ENCODE data around the gene RRP36. TPM values are rescaled to one million over a fixed set of nuclear protein-coding genes. Genes with fewer than 3 reads are reported as not detected.

Gene RRP36
- total and polyA plus RNA-seq, 2 of the 8 experiments (the other 6 are each of a cell fraction or from before 2014, with no cell fraction given): 33.9 to 92.3 TPM

GRCh38 chr6:43037197-43037596, 15.8 kb downstream of the RRP36 start:
- WGBS, 2 experiments (ENCODE audit: extremely low coverage in 1 of 2, insufficient coverage in 1 of 2, insufficient read length in 1 of 2, insufficient replicate concordance in 2 of 2, low coverage in 1 of 2, low lambda C conversion rate in 2 of 2, missing lambda C conversion rate in 1 of 2): 94% methylated on average over 5 of the region's 5 CpGs; no CpG with 5 or more reads in 1 of the 2 experiments
- no peak overlapping the region for H4K5ac ChIP-seq (ENCODE audit: insufficient read length, low read depth, low read length)
- H3K36me3 ChIP-seq (ENCODE audit: control insufficient read depth in 2 of 4, insufficient read depth in 4 of 4, low read length in 3 of 4): peaks cover 2 to 26% (median 13%) of the 10 kb centered on the region in 4 experiments; a peak in 4 of 8 replicates
- H3K4me3 ChIP-seq (ENCODE audit: extremely low read depth in 1 of 4, insufficient read depth in 2 of 4, low read depth in 3 of 4, low read length in 4 of 4): no peak overlapping the region
- no peaks in the 10 kb centered on the region for H3K9me3 ChIP-seq (ENCODE audit: insufficient read depth in 2 of 2, low read depth in 1 of 2, low read length in 1 of 2)
- H2BK5ac ChIP-seq (ENCODE audit: low read depth, low read length): no peak overlapping the region
- H3K9ac ChIP-seq (replicated peaks in 1 of 4; ENCODE audit: extremely low read depth in 1 of 4, low read depth in 3 of 4, low read length in 3 of 4): no peak overlapping the region
- H4K20me1 ChIP-seq (replicated peaks in 1 of 2; ENCODE audit: control insufficient read depth in 1 of 2, insufficient read depth in 2 of 2, low read length in 2 of 2): peaks cover 2 to 18% of the 10 kb centered on the region in 2 experiments
- no peaks in the 10 kb centered on the region for H3K79me2 ChIP-seq (ENCODE audit: control insufficient read depth in 1 of 2, insufficient read depth in 2 of 2, low read length in 2 of 2)
- H3K79me1 ChIP-seq (ENCODE audit: low read depth, low read length): no peaks in the 10 kb centered on the region
- H2BK15ac ChIP-seq (ENCODE audit: low read length): no peak overlapping the region
- H3K27ac ChIP-seq (ENCODE audit: low read depth, low read length): no peak overlapping the region
- ChIA-PET CTCF (ENCODE audit: partially characterized antibody) (interaction anchor here (0.8 to 1.5 kb wide), 5 partner anchors 16 to 107 kb away, joined by 3 to 4 read pairs (median 4); partner anchors contain the start of gene RRP36), POLR2A (ENCODE audit: partially characterized antibody) (interaction anchor here (0.6 to 29.7 kb wide), 4 partner anchors 5 to 358 kb away, joined by 3 to 584 read pairs (median 294); partner anchors contain the start of genes CUL7, KLHDC3, MEA1 and RRP36)
- no peak overlapping the region for H3K23ac ChIP-seq (ENCODE audit: insufficient read length)
- H4K91ac ChIP-seq (replicated peaks; ENCODE audit: insufficient read length, low read length): no peak overlapping the region
- no peak overlapping the region for H3K56ac ChIP-seq (replicated peaks; ENCODE audit: insufficient read length, low read depth, low read length)
- H3K18ac ChIP-seq (ENCODE audit: extremely low read depth, low read length): no peak overlapping the region
- no peak overlapping the region for H2BK120ac ChIP-seq (replicated peaks; ENCODE audit: low read depth, low read length)
- no peaks in the 10 kb centered on the region for H3K27me3 ChIP-seq (replicated peaks in 1 of 4; ENCODE audit: control insufficient read depth in 3 of 4, extremely low read depth in 1 of 4, insufficient read depth in 3 of 4, low read length in 3 of 4)
- no peak overlapping the region for H2AK5ac ChIP-seq (ENCODE audit: low read depth, low read length)
- H3K4me2 ChIP-seq (ENCODE audit: insufficient read depth in 1 of 2, low read depth in 2 of 2, low read length in 2 of 2): no peak overlapping the region
- H4K8ac ChIP-seq (ENCODE audit: extremely low read depth, insufficient read depth, low read length): no peak overlapping the region
- FAIRE-seq: no peak
- H2BK20ac ChIP-seq (ENCODE audit: low read length): no peak overlapping the region
- no peak overlapping the region for H2AFZ ChIP-seq (ENCODE audit: low read length)
- no peak for DNase-seq (ENCODE audit: low read depth in 1 of 2, low spot score in 2 of 2)
- no peak overlapping the region for H2BK12ac ChIP-seq (ENCODE audit: low read depth, low read length)
- no peaks in the 10 kb centered on the region for H3K4me1 ChIP-seq (replicated peaks in 1 of 4; ENCODE audit: control insufficient read depth in 3 of 4, insufficient read depth in 4 of 4, low read length in 3 of 4)
- peaks cover 2% of the 10 kb centered on the region; the same call in 1 of the 2 replicates for H3K23me2 ChIP-seq (ENCODE audit: low read depth, low read length)
- no peak overlapping the region for H3K14ac ChIP-seq (ENCODE audit: insufficient read length)
- no peak overlapping the region for H3K4ac ChIP-seq (replicated peaks; ENCODE audit: insufficient read length, low read depth, low read length)
- TF ChIP-seq GTF2F1 (IDR thresholded peaks at IDR 0.05; ENCODE audit: borderline replicate concordance, low read depth, low read length) (no peak), TCF12 (IDR thresholded peaks at IDR 0.05; ENCODE audit: low read depth, low read length) (no peak), RNF2 (IDR thresholded peaks at IDR 0.05; ENCODE audit: borderline replicate concordance, low read depth, low read length, missing control alignments, poor library complexity, severe bottlenecking) (no peak), SUZ12 (IDR thresholded peaks at IDR 0.05; ENCODE audit: low read length) (no peak)
